Gastrocnemius medialis (tissue), 4 donors: ENCODE measurements around the gene CRISPLD2. TPM values are rescaled to one million over a fixed set of nuclear protein-coding genes. Genes with fewer than 3 reads are reported as not detected.

ENCODE experiments used
- ATAC-seq, 2 donors: fragments of 150-250 bp; one replicate each; pipeline ENCODE4 v1.9.1; 2016
- DNase-seq, 2 donors: peaks; one replicate each; pipeline ENCODE4 v3.0.0-alpha.2; 2019
- H3K27ac ChIP-seq, 4 donors: fragments of 200-600 bp; sonication (generic); 1 replicate in 1 of 4; 2 replicates in 3 of 4; pipeline ENCODE4 v1.5.1; 2016 to 2018; ENCODE audit warnings: mild to moderate bottlenecking in 2 of 4, moderate library complexity in 1 of 4
- H3K27me3 ChIP-seq, 3 donors: fragments of 200-600 bp; sonication (generic) in 2 of 3; 1 replicate in 1 of 3; 2 replicates in 2 of 3; pipeline versions ENCODE4 v1.5.1 to v1.6.0; 2016 to 2019; ENCODE audit warnings: mild to moderate bottlenecking in 1 of 3, moderate library complexity in 1 of 3
- H3K36me3 ChIP-seq, 2 donors: fragments of 200-600 bp; sonication (generic) in 1 of 2; one replicate each; pipeline ENCODE4 v1.5.1; 2017 to 2018
- H3K4me1 ChIP-seq, 2 donors: fragments of 200-600 bp; sonication (generic) in 1 of 2; one replicate each; pipeline ENCODE4 v1.5.1; 2016 to 2017; ENCODE audit warnings: mild to moderate bottlenecking in 2 of 2
- H3K4me3 ChIP-seq, 4 donors: fragments of 200-600 bp; sonication (generic) in 3 of 4; 1 replicate in 1 of 4; 2 replicates in 3 of 4; pipeline ENCODE4 v1.5.1; 2016 to 2019; ENCODE audit warnings: mild to moderate bottlenecking in 2 of 4
- H3K9me3 ChIP-seq, 3 donors: fragments of 200-600 bp; sonication (generic) in 2 of 3; 1 replicate in 1 of 3; 2 replicates in 2 of 3; pipeline ENCODE4 v1.5.1; 2016 to 2019
- CTCF ChIP-seq, 5 experiments: fragments of 450-650 bp in 3 of 5; fragments of 200-600 bp in 2 of 5; sonication (generic) in 2 of 5; IDR thresholded peaks in 4 of 5; conservative IDR thresholded peaks in 1 of 5; 1 replicate in 4 of 5; 2 replicates in 1 of 5; pipeline ENCODE4 v1.5.1; 2016 to 2019; ENCODE audit warnings: antibody characterized with exemption in 5 of 5, mild to moderate bottlenecking in 3 of 5, moderate library complexity in 3 of 5
- POLR2A ChIP-seq, 2 donors: fragments of 450-650 bp; IDR thresholded peaks; one replicate each; pipeline ENCODE4 v1.6.1; 2017; ENCODE audit warnings: antibody characterized with exemption in 2 of 2, mild to moderate bottlenecking in 2 of 2, moderate library complexity in 2 of 2
- in situ Hi-C, 4 donors: fragments of 200-750 bp; cut with MboI; loops; one replicate each; pipeline versions ENCODE4 v1.15.0 to v1.8.0; 2017; ENCODE audit warnings: low sequenced_read_pairs in 4 of 4
- intact Hi-C: fragments of 100-400 bp; cut with DNase I; formaldehyde crosslinking; loops from one replicate; pipeline ENCODE4 v1.15.1; 2023; ENCODE audit warnings: low total_unique reads
- total RNA-seq, 4 donors: library from RNA; depleted of rRNA; stranded (reverse); fragments of >200 nt; gene quantifications; one replicate each; pipeline versions ENCODE4 v1.1.0 to v1.2.3, GENCODE V29; 2016

The CRISPLD2 gene
- total RNA-seq, 4 donors from 2014 or later = 26.1 to 50.1 (median 39.0) TPM

- TF ChIP-seq POLR2A (IDR thresholded peaks at IDR 0.05) (no peak), CTCF (IDR thresholded peaks at IDR 0.05 in 4 of 5, conservative IDR thresholded peaks at IDR 0.05 in 1 of 5) (no peak)
- ATAC-seq (no peak), DNase-seq (no peak)
- H3K9me3 ChIP-seq = no peaks in the 10 kb centered on the region
- H3K27ac ChIP-seq = peak overlapping the region in 2 of 4 donors; percentile 83 to 87
- intact Hi-C loops (no loop called here), in situ Hi-C loops (no loop called here)
- peaks cover 0 to 7% of the 10 kb centered on the region in 2 donors for H3K4me1 ChIP-seq
- peaks cover 0 to 66% of the 10 kb centered on the region in 2 donors for H3K36me3 ChIP-seq
- H3K4me3 ChIP-seq = no peak overlapping the region
- H3K27me3 ChIP-seq = no peaks in the 10 kb centered on the region
Observed at GRCh38 chr16:84777435-84777834, 42.4 kb upstream of the CRISPLD2 start.

DNA sequence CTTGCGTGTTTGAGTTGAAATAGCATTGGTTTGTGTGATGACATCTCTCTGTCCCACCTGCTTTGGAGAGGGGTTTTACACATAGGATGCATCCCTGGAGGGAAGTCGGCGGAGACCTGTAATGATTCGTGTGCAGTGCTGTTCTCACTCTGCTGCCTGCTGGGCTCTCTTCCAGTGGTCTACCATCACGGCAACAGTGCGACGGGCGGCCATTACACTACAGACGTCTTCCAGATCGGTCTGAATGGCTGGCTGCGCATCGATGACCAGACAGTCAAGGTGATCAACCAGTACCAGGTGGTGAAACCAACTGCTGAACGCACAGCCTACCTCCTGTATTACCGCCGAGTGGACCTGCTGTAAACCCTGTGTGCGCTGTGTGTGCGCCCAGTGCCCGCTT is 41.1 kb upstream of the CRISPLD2 start:
- Histone ChIP-seq H3K36me3 (peaks cover 0 to 54% of the 10 kb centered on the region in 2 donors), H3K4me1 (peaks cover 0 to 7% of the 10 kb centered on the region in 2 donors), H3K4me3 (no peak overlapping the region), H3K27ac (no peak overlapping the region), H3K9me3 (no peaks in the 10 kb centered on the region), H3K27me3 (no peaks in the 10 kb centered on the region)
- intact Hi-C loops = no loop called here
- in situ Hi-C loops = no loop called here
- DNase-seq (no peak), ATAC-seq (no peak)
- no peak for TF ChIP-seq CTCF (IDR thresholded peaks at IDR 0.05 in 4 of 5, conservative IDR thresholded peaks at IDR 0.05 in 1 of 5)
- TF ChIP-seq POLR2A (IDR thresholded peaks at IDR 0.05) = no peak

DNA sequence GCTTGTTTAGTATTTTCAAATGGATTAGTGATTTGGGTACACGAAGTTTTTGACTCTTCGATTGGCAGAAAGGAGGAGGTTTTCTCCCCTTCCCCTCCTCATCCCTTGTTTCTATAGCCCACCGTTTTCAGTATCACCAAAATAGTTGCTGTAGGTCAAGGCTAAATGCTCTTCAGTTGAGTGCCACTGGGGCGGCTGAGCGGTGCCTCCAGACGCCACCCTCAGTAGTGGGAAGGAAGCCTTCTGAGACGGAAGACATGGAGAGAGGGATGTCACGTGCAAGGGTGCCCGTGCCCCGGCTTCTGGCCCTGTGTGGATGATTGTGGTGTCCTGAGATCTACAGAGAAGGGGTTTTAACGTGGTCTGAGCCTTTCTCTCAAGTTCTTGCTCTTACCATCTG is 39.7 kb upstream of the CRISPLD2 start:
- Histone ChIP-seq H3K36me3 (peaks cover 0 to 47% of the 10 kb centered on the region in 2 donors), H3K4me1 (no peaks in the 10 kb centered on the region), H3K27ac (no peak overlapping the region), H3K4me3 (no peak overlapping the region), H3K27me3 (no peaks in the 10 kb centered on the region), H3K9me3 (no peaks in the 10 kb centered on the region)
- no peak for TF ChIP-seq CTCF (IDR thresholded peaks at IDR 0.05 in 4 of 5, conservative IDR thresholded peaks at IDR 0.05 in 1 of 5)
- TF ChIP-seq POLR2A (IDR thresholded peaks at IDR 0.05) = no peak
- DNase-seq (no peak), ATAC-seq (no peak)
- intact Hi-C loops = no loop called here
- in situ Hi-C loops = no loop called here

DNA sequence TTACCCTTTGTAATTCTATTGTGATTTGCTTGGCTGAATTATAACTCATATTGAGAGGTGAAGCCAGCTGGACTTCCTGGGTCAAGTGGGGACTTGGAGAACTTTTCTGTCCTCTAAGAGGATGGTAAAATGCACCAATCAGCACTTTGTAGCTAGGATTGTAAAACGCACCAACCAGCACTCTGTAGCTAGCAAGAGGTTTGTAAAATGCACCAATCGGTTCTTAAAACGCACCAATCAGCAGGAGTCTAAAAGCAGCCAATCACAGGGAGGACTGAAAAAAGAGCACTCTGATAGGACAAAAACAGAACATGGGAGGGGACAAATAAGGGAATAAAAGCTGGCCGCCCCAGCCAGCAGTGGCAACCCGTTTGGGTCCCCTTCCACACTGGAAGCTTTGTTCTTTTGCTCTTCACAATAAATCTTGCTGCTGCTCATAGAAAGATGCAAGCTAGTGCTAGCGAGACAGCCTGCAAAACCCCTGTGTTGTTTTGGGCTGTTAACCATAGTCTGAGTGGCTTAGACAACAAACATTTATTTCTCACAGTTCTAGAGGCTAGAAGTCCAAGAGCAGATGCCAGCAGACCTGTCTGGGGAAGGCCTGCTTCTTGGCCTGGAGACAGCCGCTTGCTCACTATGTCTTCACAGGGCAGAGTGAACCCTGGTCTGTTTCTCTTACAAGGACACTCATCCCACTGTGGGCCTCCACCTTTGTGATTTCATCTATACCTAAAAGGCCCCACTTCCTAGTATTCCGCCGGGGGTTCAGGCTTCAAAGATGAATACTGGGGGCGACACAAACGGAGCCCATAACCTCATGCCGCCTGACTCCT is 39.0 kb upstream of the CRISPLD2 start:
- no peak for TF ChIP-seq CTCF (IDR thresholded peaks at IDR 0.05 in 4 of 5, conservative IDR thresholded peaks at IDR 0.05 in 1 of 5)
- TF ChIP-seq POLR2A (IDR thresholded peaks at IDR 0.05) = no peak
- Histone ChIP-seq H3K27ac (no peak overlapping the region), H3K36me3 (peaks cover 0 to 40% of the 10 kb centered on the region in 2 donors), H3K9me3 (no peaks in the 10 kb centered on the region), H3K4me3 (no peak overlapping the region), H3K27me3 (no peaks in the 10 kb centered on the region), H3K4me1 (no peaks in the 10 kb centered on the region)
- no peak for ATAC-seq
- in situ Hi-C loops (no loop called here), intact Hi-C loops (no loop called here)
- DNase-seq = no peak
